K562 (cell line): Measurements from ENCODE around the gene PTPN1. TPM values are rescaled to one million over a fixed set of nuclear protein-coding genes. Genes with fewer than 3 reads are reported as not detected.
A peak's percentile ranks its signal among the peaks of the same experiment; 100 is the strongest.

ENCODE experiments used
- ADNP ChIP-seq: fragments of 200-800 bp; sonication (Bioruptor generic); IDR thresholded peaks from 2 replicates; pipeline ENCODE4 v1.6.1; 2016; ENCODE audit warnings: missing genetic modification characterization, missing compliant biosample characterization
- CBX8 ChIP-seq: fragments of 200-600 bp; sonication (generic); IDR thresholded peaks from 2 replicates; pipeline ENCODE4 v1.6.1; 2012; ENCODE audit warnings: borderline replicate concordance, mixed run types, low read depth, mild to moderate bottlenecking, moderate library complexity, mixed read lengths, low read length, control low read depth, inconsistent platforms; ENCODE audit not compliant: poor library complexity, severe bottlenecking; ENCODE audit errors: extremely low read depth
- CREBBP ChIP-seq: IDR thresholded peaks from one replicate; pipeline ENCODE4 v1.6.1; 2012; ENCODE audit warnings: low read depth, mild to moderate bottlenecking, control low read depth, inconsistent platforms, low read length
- HIVEP1 ChIP-seq: fragments of 250-450 bp; sonication (Bioruptor Pico); IDR thresholded peaks from 2 replicates; pipeline ENCODE4 v1.4.0; 2020; ENCODE audit warnings: mild to moderate bottlenecking
- HNRNPL ChIP-seq: fragments of 200-400 bp; formaldehyde crosslinking; IDR thresholded peaks from 2 replicates; pipeline ENCODE4 v1.6.1; 2017; ENCODE audit warnings: low read depth, mild to moderate bottlenecking, low read length
- NCOR1 ChIP-seq: fragments of 450-650 bp; IDR thresholded peaks from 2 replicates; pipeline ENCODE4 v1.6.1; 2016; ENCODE audit warnings: mild to moderate bottlenecking, moderate library complexity
- NR1H2 ChIP-seq: sonication (generic); formaldehyde crosslinking; IDR thresholded peaks from 2 replicates; pipeline ENCODE4 v1.4.0; 2020; ENCODE audit warnings: mild to moderate bottlenecking, missing genetic modification reagents
- RBM17 ChIP-seq: fragments of 200-400 bp; formaldehyde crosslinking; IDR thresholded peaks from 2 replicates; pipeline ENCODE4 v1.6.1; 2017; ENCODE audit warnings: low read depth, mild to moderate bottlenecking, low read length, borderline replicate concordance
- TCF3 ChIP-seq: sonication (generic); formaldehyde crosslinking; IDR thresholded peaks from 2 replicates; pipeline ENCODE4 v1.4.0; 2020; ENCODE audit warnings: mild to moderate bottlenecking, missing genetic modification reagents
- ZBED1 ChIP-seq: IDR thresholded peaks from 2 replicates; pipeline ENCODE4 v1.6.1; 2014
- ZNF121 ChIP-seq: sonication (generic); formaldehyde crosslinking; conservative IDR thresholded peaks from 2 replicates; pipeline ENCODE4 v1.8.0; 2022; ENCODE audit warnings: missing genetic modification reagents
- ZNF77 ChIP-seq: fragments of 250-450 bp; sonication (Bioruptor Pico); IDR thresholded peaks from 2 replicates; pipeline ENCODE4 v1.5.0; 2020
- ZNF778 ChIP-seq: fragments of 450-650 bp; formaldehyde crosslinking; IDR thresholded peaks from 2 replicates; pipeline ENCODE4 v1.4.0; 2020; ENCODE audit warnings: mild to moderate bottlenecking, moderate library complexity
- polyA plus RNA-seq, 8 experiments: library from polyadenylated mRNA; depleted of rRNA in 4 of 8; stranded (reverse) in 5 of 8; unstranded in 3 of 8; fragments of >200 nt; fragmentation: Nextera tagmentation in 2 of 8; fragmentation: Illumina TruSeq in 1 of 8; extraction: Ambion mirVana in 2 of 8; extraction: Trizol in 1 of 8; gene quantifications; 2 replicates each; pipeline versions ENCODE4 v1.2.1 to v1.2.3, GENCODE V29; 2011 to 2014; ENCODE audit warnings: inconsistent platforms in 1 of 8, missing spikeins in 1 of 8
- total RNA-seq, 7 experiments: library from RNA; depleted of rRNA in 6 of 7; stranded (reverse); fragments of >200 nt in 6 of 7; fragmentation: Illumina TruSeq in 2 of 7; extraction: Trizol in 2 of 7; gene quantifications; 2 replicates each; pipeline versions ENCODE4 v1.2.1 to v1.2.3, GENCODE V29; 2011 to 2021; ENCODE audit warnings: low replicate concordance in 1 of 7
- TF ChIP-seq, protein P1 (sequence below): fragments of 450-650 bp; IDR thresholded peaks from 2 replicates; pipeline ENCODE4 v1.7.1; 2018; ENCODE audit warnings: mild to moderate bottlenecking, low read depth; ENCODE audit not compliant: partially characterized antibody
- TF ChIP-seq, protein P2 (sequence below), 2 experiments: fragments of 450-650 bp; IDR thresholded peaks; 2 replicates each; pipeline ENCODE4 v1.6.1; 2016; ENCODE audit warnings: mild to moderate bottlenecking in 2 of 2, borderline replicate concordance in 1 of 2, low read depth in 1 of 2, moderate library complexity in 1 of 2

PTPN1 gene
- total and polyA plus RNA-seq, 9 of the 15 experiments (the other 6 are each of a cell fraction or from before 2014, with no cell fraction given) = 11.0 to 85.3 (median 54.0) TPM

DNA sequence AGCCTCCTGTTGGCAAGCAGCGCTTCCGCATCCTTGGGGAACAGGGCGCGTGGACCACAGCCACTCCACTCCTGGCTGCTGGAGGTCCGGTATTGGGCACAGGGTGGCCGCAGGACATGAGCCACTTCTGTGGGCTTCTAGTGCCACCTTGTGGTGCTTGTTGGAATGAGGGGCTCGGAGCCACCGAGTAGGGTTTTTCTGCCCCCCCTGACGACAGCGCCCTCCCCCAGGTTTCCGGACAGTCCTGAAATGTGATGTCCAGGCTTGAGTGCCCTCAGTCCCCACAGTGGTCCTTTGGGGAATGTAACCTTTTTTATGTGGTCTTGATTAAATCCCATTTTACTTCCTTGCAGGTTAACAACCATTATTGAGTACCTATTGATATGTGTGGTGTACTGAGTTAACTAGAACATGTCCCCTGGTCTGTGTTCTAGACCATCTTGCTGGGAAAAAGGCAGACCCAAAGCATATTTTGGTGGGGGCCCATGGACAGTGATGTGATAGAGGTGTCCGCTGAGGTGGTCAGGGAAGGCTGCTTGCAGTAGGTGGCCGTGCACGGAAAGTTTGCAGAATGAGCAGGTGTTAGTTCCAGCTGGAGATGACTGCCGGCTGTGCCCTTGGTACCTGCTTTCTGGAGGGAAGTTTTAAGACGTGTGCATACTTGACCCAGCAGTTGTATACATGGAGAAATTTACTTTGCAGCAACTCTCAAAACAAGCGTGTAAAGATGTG lies 70.0 kb downstream of the PTPN1 start (continued):
- TF ChIP-seq, protein P1, sequence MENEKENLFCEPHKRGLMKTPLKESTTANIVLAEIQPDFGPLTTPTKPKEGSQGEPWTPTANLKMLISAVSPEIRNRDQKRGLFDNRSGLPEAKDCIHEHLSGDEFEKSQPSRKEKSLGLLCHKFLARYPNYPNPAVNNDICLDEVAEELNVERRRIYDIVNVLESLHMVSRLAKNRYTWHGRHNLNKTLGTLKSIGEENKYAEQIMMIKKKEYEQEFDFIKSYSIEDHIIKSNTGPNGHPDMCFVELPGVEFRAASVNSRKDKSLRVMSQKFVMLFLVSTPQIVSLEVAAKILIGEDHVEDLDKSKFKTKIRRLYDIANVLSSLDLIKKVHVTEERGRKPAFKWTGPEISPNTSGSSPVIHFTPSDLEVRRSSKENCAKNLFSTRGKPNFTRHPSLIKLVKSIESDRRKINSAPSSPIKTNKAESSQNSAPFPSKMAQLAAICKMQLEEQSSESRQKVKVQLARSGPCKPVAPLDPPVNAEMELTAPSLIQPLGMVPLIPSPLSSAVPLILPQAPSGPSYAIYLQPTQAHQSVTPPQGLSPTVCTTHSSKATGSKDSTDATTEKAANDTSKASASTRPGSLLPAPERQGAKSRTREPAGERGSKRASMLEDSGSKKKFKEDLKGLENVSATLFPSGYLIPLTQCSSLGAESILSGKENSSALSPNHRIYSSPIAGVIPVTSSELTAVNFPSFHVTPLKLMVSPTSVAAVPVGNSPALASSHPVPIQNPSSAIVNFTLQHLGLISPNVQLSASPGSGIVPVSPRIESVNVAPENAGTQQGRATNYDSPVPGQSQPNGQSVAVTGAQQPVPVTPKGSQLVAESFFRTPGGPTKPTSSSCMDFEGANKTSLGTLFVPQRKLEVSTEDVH = no peak
- TF ChIP-seq CBX8 (no peak), HNRNPL (no peak), HIVEP1 (CRISPR knock-in tag) (no peak), ZNF121 (no peak), ZNF778 (no peak), ADNP (no peak), TCF3 (CRISPR knock-in tag) (0 out of 2 replicates have a peak, but pooled peaks have one; percentile 11), NR1H2 (no peak), CREBBP (no peak), RBM17 (no peak), NCOR1 (no peak; the same call in 1 of the 2 replicates), ZBED1 (no peak), ZNF77 (CRISPR knock-in tag) (no peak)
- TF ChIP-seq, protein P2, sequence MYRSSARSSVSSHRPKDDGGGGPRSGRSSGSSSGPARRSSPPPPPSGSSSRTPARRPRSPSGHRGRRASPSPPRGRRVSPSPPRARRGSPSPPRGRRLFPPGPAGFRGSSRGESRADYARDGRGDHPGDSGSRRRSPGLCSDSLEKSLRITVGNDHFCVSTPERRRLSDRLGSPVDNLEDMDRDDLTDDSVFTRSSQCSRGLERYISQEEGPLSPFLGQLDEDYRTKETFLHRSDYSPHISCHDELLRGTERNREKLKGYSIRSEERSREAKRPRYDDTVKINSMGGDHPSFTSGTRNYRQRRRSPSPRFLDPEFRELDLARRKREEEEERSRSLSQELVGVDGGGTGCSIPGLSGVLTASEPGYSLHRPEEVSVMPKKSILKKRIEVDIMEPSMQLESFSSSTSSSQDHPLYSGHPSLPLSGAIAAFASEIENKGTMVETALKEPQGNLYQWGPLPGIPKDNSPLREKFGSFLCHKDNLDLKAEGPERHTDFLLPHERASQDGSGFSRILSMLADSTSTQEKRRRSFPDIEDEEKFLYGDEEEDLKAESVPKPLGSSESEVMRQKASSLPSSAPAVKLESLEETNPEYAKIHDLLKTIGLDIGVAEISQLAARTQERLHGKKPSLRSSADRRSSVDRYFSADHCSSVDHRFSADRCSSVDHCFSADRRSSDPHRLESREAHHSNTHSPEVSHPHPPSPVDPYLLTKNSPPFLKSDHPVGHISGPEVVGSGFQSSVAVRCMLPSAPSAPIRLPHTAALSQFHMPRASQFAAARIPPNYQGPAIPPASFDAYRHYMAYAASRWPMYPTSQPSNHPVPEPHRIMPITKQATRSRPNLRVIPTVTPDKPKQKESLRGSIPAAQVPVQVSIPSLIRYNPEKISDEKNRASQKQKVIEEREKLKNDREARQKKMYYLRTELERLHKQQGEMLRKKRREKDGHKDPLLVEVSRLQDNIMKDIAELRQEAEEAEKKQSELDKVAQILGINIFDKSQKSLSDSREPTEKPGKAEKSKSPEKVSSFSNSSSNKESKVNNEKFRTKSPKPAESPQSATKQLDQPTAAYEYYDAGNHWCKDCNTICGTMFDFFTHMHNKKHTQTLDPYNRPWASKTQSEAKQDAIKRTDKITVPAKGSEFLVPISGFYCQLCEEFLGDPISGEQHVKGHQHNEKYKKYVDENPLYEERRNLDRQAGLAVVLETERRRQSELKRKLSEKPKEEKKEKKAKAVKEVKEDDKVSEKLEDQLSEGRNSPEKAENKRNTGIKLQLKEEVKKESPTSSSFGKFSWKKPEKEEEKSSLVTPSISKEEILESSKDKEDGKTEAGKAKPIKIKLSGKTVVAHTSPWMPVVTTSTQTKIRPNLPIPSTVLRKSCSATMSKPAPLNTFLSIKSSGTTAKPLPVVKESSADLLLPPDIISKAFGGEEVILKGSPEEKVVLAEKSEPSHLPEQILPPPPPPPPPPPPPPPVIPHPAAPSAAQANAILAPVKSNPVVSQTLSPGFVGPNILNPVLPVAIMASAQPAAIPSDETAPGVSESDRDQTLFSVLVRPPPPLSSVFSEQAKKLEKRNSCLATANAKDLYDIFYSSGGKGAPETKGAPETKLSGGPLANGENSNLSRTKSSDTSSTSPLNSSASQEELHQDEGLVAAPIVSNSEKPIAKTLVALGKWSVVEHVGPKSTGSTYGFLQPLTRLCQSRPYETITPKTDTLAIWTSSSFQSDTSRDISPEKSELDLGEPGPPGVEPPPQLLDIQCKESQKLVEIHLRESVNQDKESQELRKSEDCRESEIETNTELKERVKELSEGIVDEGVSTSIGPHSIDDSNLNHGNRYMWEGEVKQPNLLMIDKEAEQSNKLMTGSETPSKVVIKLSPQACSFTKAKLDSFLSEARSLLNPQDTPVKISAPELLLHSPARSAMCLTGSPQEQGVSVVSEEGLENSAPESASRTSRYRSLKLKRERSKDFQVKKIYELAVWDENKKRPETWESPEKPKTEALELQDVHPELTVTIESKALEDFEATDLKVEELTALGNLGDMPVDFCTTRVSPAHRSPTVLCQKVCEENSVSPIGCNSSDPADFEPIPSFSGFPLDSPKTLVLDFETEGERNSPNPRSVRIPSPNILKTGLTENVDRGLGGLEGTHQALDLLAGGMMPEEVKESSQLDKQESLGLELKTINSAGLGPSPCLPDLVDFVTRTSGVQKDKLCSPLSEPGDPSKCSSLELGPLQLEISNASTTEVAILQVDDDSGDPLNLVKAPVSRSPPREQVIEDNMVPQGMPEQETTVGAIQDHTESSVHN (IDR thresholded peaks at IDR 0.05; ENCODE audit: borderline replicate concordance in 1 of 2, low read depth in 1 of 2) = no peak
